NCI-H2196 (cell line): Measurements from ENCODE around the gene DPP6.
"Not testable (repeated sequence)": the region's sequence is repeated elsewhere in the genome, so short reads cannot be mapped to it uniquely, and the experiment has no call there.

Experiments
- DNase-seq: peaks from one replicate; lab custom pipeline; 2025; ENCODE audit not compliant: unreplicated experiment; lab: John Stamatoyannopoulos, UW

Gene DPP6

GRCh38 chr7:154051643-154052529, at the start of gene DPP6:
Gene DPP6 (plus strand): TSS chr7:154052398.
- not testable (repeated sequence) for DNase-seq

- not testable (repeated sequence) for DNase-seq
Measured at GRCh38 chr7:154009423-154009911, 42.7 kb upstream of the DPP6 start.

GRCh38 chr7:154010726-154011568, 41.3 kb upstream of the DPP6 start:
- DNase-seq: not testable (repeated sequence)

- DNase-seq: not testable (repeated sequence)
Measured at GRCh38 chr7:154012800-154013199, 39.4 kb upstream of the DPP6 start.

- DNase-seq: not testable (repeated sequence)
Measured at GRCh38 chr7:154015636-154016035, 36.6 kb upstream of the DPP6 start.

GRCh38 chr7:154018354-154018753, 33.8 kb upstream of the DPP6 start:
- not testable (repeated sequence) for DNase-seq

- DNase-seq: not testable (repeated sequence)
Measured at GRCh38 chr7:154027805-154028204, 24.4 kb upstream of the DPP6 start.

GRCh38 chr7:154030476-154031080, 21.6 kb upstream of the DPP6 start:
- not testable (repeated sequence) for DNase-seq

- not testable (repeated sequence) for DNase-seq
Measured at GRCh38 chr7:154039466-154040165, 12.6 kb upstream of the DPP6 start.

- DNase-seq: not testable (repeated sequence)
Measured at GRCh38 chr7:154050394-154050793, 1.8 kb upstream of the DPP6 start.

GRCh38 chr7:154051006-154051642, 1.1 kb upstream of the DPP6 start:
- DNase-seq: not testable (repeated sequence)

- DNase-seq: not testable (repeated sequence)
Measured at GRCh38 chr7:154052530-154053252, 493 bp downstream of the DPP6 start.

- DNase-seq: not testable (repeated sequence)
Measured at GRCh38 chr7:154053466-154054312, 1.5 kb downstream of the DPP6 start.

- not testable (repeated sequence) for DNase-seq
Measured at GRCh38 chr7:154054664-154055063, 2.5 kb downstream of the DPP6 start.

GRCh38 chr7:154055491-154056106, 3.4 kb downstream of the DPP6 start:
- not testable (repeated sequence) for DNase-seq

- DNase-seq: not testable (repeated sequence)
Measured at GRCh38 chr7:154058783-154059182, 6.6 kb downstream of the DPP6 start.

GRCh38 chr7:154060551-154060950, 8.4 kb downstream of the DPP6 start:
- DNase-seq: not testable (repeated sequence)

GRCh38 chr7:154071833-154072232, 19.6 kb downstream of the DPP6 start:
- peak; percentile 1 for DNase-seq
